ENCODE data around the gene COL5A2.

Gene COL5A2

GRCh38 chr2:189143925-189144324 is 35.6 kb downstream of the COL5A2 start:
- DNase-seq, result no peak

- no peak for DNase-seq
These were observed 36.4 kb downstream of the COL5A2 start for GRCh38 chr2:189142893-189143759.

GRCh38 chr2:189138800-189139199 is 40.8 kb downstream of the COL5A2 start:
- DNase-seq, result no peak

- no peak for DNase-seq
These were observed 42.0 kb downstream of the COL5A2 start for GRCh38 chr2:189137519-189137918.

- DNase-seq, result no peak
These were observed 45.1 kb downstream of the COL5A2 start for GRCh38 chr2:189134485-189134884.

- no peak for DNase-seq
These were observed 47.6 kb downstream of the COL5A2 start for GRCh38 chr2:189131991-189132390.

GRCh38 chr2:189129971-189130370 is 49.6 kb downstream of the COL5A2 start:
- DNase-seq, result no peak

- DNase-seq, result no peak
These were observed 50.6 kb downstream of the COL5A2 start for GRCh38 chr2:189128970-189129369.

- DNase-seq, result no peak
These were observed 51.8 kb downstream of the COL5A2 start for GRCh38 chr2:189127756-189128155.

- DNase-seq, result no peak
These were observed 54.4 kb downstream of the COL5A2 start for GRCh38 chr2:189125195-189125594.

- no peak for DNase-seq
These were observed 55.4 kb downstream of the COL5A2 start for GRCh38 chr2:189124175-189124574.

- no peak for DNase-seq
These were observed 61.2 kb downstream of the COL5A2 start for GRCh38 chr2:189118386-189118785.

- DNase-seq, result no peak
These were observed 62.6 kb downstream of the COL5A2 start for GRCh38 chr2:189116979-189117378.

GRCh38 chr2:189116087-189116486 is 63.5 kb downstream of the COL5A2 start:
- no peak for DNase-seq

GRCh38 chr2:189115126-189115525 is 64.4 kb downstream of the COL5A2 start:
- no peak for DNase-seq

GRCh38 chr2:189113963-189114362 is 65.6 kb downstream of the COL5A2 start:
- DNase-seq, result no peak

GRCh38 chr2:189111063-189111715 is 68.4 kb downstream of the COL5A2 start:
- no peak for DNase-seq

GRCh38 chr2:189109921-189110397 is 69.6 kb downstream of the COL5A2 start:
- no peak for DNase-seq

- no peak for DNase-seq
These were observed 74.6 kb downstream of the COL5A2 start for GRCh38 chr2:189104934-189105333.

- DNase-seq, result no peak
These were observed 76.8 kb downstream of the COL5A2 start for GRCh38 chr2:189102735-189103134.

GRCh38 chr2:189097934-189098333 is 81.6 kb downstream of the COL5A2 start:
- DNase-seq, result no peak

- DNase-seq, result no peak
These were observed 82.7 kb downstream of the COL5A2 start for GRCh38 chr2:189096769-189097447.

- DNase-seq, result no peak
These were observed 84.5 kb downstream of the COL5A2 start for GRCh38 chr2:189095101-189095500.

GRCh38 chr2:189092936-189093335 is 86.6 kb downstream of the COL5A2 start:
- DNase-seq, result no peak

Measured in NCI-H524 treated with DMSO at 0.1 percent for 48 hours (cell line).